Activated T-cell treated with anti-CD3 and anti-CD28 coated beads for 24 hours (primary cell): Measurements from ENCODE around the gene PNMT.
A peak's percentile ranks its signal among the peaks of the same experiment; 100 is the strongest.

Experiments used
- DNase-seq: peaks from one replicate; pipeline ENCODE4 v3.0.0-alpha.2; 2020; ENCODE audit warnings: low read depth

The PNMT gene

GRCh38 chr17:39653662-39654331, 14.5 kb upstream of the PNMT start:
- DNase-seq: peak; percentile 66

- DNase-seq: no peak
These were observed 13.1 kb upstream of the PNMT start for GRCh38 chr17:39655105-39655504.

GRCh38 chr17:39658346-39658745, 9.9 kb upstream of the PNMT start:
- DNase-seq: no peak

- no peak for DNase-seq
These were observed 9.5 kb upstream of the PNMT start for GRCh38 chr17:39658760-39659159.

- DNase-seq: no peak
These were observed 8.8 kb upstream of the PNMT start for GRCh38 chr17:39659279-39660010.

GRCh38 chr17:39660011-39660360, 8.3 kb upstream of the PNMT start:
- DNase-seq: no peak

GRCh38 chr17:39660397-39661385, 7.6 kb upstream of the PNMT start:
- DNase-seq: no peak

GRCh38 chr17:39661744-39662541, 6.3 kb upstream of the PNMT start:
- no peak for DNase-seq

- DNase-seq: no peak
These were observed 5.5 kb upstream of the PNMT start for GRCh38 chr17:39662551-39663339.

GRCh38 chr17:39663340-39663687, 4.9 kb upstream of the PNMT start:
- no peak for DNase-seq

- no peak for DNase-seq
These were observed 4.3 kb upstream of the PNMT start for GRCh38 chr17:39663688-39664580.

- DNase-seq: no peak
These were observed 3.4 kb upstream of the PNMT start, which contains the start of gene TCAP for GRCh38 chr17:39664581-39665561. TSS of gene TCAP (plus strand) at chr17:39665349. CDS start at chr17:39665360, 11 bp downstream.

GRCh38 chr17:39665642-39666224, 2.5 kb upstream of the PNMT start:
- no peak for DNase-seq

- DNase-seq: no peak
These were observed 2.0 kb upstream of the PNMT start for GRCh38 chr17:39666231-39666600.

- no peak for DNase-seq
These were observed 1.5 kb upstream of the PNMT start for GRCh38 chr17:39666601-39667261.

GRCh38 chr17:39667262-39667944, 850 bp upstream of the PNMT start:
- DNase-seq: no peak
